PFSK-1 (cell line): ENCODE data around the gene PTPRN.

Experiments
- FOXP2 ChIP-seq: optimal IDR thresholded peaks from 2 replicates; pipeline ENCODE3; 2011; ENCODE audit warnings: borderline replicate concordance, control low read depth, inconsistent platforms; ENCODE audit not compliant: insufficient read depth; ENCODE audit errors: extremely low read length, extremely low read depth
- POLR2AphosphoS5 ChIP-seq: IDR thresholded peaks from 2 replicates; pipeline ENCODE4 v1.6.1; 2012; ENCODE audit warnings: low read depth, mild to moderate bottlenecking, control low read depth, low read length, moderate library complexity
- SIN3A ChIP-seq: IDR thresholded peaks from 2 replicates; pipeline ENCODE4 v1.6.1; 2012; ENCODE audit warnings: mild to moderate bottlenecking, low read length, moderate library complexity, borderline replicate concordance; ENCODE audit not compliant: insufficient read depth
- TAF1 ChIP-seq: IDR thresholded peaks from 2 replicates; pipeline ENCODE4 v1.6.1; 2012; ENCODE audit warnings: low read length, control low read depth, borderline replicate concordance; ENCODE audit not compliant: insufficient read depth
- TF ChIP-seq, protein P1 (sequence below), 2 experiments: IDR thresholded peaks; 2 replicates each; pipeline versions ENCODE4 v1.6.1 to v1.8.0; 2011 to 2012; ENCODE audit warnings: low read depth in 2 of 2, low read length in 2 of 2, control low read depth in 1 of 2, inconsistent platforms in 1 of 2, mild to moderate bottlenecking in 1 of 2, moderate library complexity in 1 of 2; ENCODE audit not compliant: insufficient read depth in 1 of 2

PTPRN gene

DNA sequence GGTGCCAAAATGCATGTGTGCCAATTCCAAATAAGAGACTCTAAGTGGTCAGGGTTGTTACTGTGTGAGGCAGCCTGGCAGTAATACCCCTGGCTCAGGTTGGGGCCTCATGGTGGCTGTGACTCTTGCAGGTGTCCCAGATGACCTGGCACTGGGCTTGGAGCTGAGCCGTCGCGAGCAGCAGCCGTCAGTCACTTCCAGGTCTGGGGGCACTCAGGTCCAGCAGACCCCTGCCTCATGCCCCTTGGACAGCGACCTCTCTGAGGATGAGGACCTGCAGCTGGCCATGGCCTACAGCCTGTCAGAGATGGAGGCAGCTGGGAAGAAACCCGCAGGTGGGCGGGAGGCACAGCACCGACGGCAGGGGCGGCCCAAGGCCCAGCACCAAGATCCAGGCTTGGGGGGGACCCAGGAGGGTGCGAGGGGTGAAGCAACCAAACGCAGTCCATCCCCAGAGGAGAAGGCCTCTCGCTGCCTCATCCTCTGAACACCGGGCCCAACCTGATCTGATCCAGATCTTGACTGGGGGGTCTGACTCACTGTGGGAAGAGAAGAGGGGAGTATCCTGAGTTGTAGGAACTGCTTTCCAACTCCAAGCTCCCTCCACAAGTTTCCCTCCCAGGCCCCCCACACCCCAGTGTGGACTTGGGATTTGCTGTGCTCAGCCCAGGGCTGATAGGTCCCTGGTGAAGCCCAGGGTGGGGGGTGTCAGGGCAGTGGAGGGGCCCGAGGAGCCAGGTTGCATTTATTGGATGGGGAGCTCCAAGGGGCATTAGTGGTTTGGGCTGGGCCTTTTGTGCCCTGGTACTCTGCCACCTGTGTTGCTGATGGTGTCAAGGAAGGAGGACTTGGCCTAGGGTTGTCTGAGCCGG, 24.5 kb downstream of the PTPRN start:
- TF ChIP-seq SIN3A (no peak), FOXP2 (no peak), POLR2AphosphoS5 (no peak), TAF1 (no peak)
- TF ChIP-seq, protein P1, sequence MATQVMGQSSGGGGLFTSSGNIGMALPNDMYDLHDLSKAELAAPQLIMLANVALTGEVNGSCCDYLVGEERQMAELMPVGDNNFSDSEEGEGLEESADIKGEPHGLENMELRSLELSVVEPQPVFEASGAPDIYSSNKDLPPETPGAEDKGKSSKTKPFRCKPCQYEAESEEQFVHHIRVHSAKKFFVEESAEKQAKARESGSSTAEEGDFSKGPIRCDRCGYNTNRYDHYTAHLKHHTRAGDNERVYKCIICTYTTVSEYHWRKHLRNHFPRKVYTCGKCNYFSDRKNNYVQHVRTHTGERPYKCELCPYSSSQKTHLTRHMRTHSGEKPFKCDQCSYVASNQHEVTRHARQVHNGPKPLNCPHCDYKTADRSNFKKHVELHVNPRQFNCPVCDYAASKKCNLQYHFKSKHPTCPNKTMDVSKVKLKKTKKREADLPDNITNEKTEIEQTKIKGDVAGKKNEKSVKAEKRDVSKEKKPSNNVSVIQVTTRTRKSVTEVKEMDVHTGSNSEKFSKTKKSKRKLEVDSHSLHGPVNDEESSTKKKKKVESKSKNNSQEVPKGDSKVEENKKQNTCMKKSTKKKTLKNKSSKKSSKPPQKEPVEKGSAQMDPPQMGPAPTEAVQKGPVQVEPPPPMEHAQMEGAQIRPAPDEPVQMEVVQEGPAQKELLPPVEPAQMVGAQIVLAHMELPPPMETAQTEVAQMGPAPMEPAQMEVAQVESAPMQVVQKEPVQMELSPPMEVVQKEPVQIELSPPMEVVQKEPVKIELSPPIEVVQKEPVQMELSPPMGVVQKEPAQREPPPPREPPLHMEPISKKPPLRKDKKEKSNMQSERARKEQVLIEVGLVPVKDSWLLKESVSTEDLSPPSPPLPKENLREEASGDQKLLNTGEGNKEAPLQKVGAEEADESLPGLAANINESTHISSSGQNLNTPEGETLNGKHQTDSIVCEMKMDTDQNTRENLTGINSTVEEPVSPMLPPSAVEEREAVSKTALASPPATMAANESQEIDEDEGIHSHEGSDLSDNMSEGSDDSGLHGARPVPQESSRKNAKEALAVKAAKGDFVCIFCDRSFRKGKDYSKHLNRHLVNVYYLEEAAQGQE (IDR thresholded peaks at IDR 0.05; ENCODE audit: insufficient read depth in 1 of 2, low read depth in 2 of 2, low read length in 2 of 2): no peak

DNA sequence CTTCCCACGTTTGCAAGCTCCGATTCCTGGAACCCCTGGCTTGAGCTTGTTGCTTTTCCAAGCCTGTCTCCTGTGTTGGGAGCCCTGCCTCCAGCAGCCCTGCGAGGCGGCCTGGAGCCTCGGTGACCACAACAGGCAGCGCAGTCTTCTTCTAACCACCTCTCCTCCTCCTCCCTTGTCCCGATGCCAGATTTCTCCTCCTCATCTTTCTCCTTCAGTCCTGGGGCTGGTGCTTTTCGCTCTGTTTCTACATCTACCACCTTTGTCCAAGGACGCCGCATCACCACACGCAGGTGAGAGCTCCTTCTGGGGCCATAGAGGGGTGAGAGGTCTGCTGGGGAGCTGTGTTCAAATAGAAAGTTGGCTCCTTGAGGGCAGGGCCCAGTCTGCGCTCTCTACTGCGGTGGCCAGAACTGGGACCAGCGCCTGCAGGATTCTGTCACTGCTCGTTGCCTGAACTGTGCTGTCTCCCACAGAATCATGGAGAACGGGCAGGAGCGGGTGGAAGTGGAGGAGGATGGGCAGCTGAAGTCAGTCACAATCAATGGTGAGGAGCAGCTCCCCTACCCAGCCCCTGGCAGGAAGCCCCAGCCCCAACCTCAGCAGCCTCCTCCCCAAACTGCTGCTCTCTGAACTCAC, 26.1 kb downstream of the PTPRN start:
- TF ChIP-seq POLR2AphosphoS5 (no peak), SIN3A (no peak), FOXP2 (no peak), TAF1 (no peak)
- TF ChIP-seq, protein P1 (IDR thresholded peaks at IDR 0.05; ENCODE audit: insufficient read depth in 1 of 2, low read depth in 2 of 2, low read length in 2 of 2): no peak

DNA sequence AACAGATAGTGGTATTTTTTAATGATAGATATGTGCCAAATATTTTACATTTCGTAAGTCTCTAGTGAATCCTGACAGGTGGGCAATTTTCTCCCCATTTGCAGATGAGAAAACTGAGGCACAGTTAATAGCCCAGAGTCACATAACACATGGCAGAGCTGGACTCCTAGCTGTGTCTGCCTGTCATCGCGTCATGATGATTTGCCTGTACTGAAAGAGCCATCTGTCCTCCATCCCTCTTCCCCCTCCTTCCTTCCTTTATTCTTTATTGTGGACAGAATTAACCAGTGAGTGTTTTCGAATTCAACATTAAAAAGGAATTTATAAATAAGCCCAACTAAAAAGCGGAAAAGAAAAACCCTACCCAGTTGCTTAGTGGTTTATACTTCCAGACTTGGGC, 26.8 kb downstream of the PTPRN start:
- TF ChIP-seq TAF1 (no peak), SIN3A (no peak), FOXP2 (no peak), POLR2AphosphoS5 (no peak)
- TF ChIP-seq, protein P1 (IDR thresholded peaks at IDR 0.05; ENCODE audit: insufficient read depth in 1 of 2, low read depth in 2 of 2, low read length in 2 of 2): no peak

DNA sequence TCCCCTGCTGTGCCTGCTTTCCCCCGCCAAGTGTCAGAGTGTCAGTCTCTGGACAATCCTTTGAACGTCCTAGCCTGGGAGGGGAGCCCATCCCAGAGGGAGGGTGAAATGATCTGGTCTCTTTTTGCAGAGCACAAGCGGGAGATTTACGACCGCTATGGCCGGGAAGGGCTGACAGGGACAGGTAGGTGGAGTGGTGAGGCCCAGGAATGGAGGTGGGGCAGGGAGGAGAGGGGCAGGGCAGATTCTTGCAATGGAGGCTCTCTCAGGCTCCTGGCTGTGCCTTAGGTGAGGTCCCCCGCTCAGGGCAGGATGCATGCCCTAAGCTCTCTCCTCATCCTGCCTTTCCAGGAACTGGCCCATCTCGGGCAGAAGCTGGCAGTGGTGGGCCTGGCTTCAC, 27.6 kb downstream of the PTPRN start:
- TF ChIP-seq FOXP2 (no peak), SIN3A (no peak), TAF1 (no peak), POLR2AphosphoS5 (no peak)
- TF ChIP-seq, protein P1 (IDR thresholded peaks at IDR 0.05; ENCODE audit: insufficient read depth in 1 of 2, low read depth in 2 of 2, low read length in 2 of 2): no peak
